K562 (cell line): ENCODE measurements around the gene NR2F6. TPM values are rescaled to one million over a fixed set of nuclear protein-coding genes. Genes with fewer than 3 reads are reported as not detected.
A peak's percentile ranks its signal among the peaks of the same experiment; 100 is the strongest.

Experiments used
- CBX8 ChIP-seq: fragments of 200-600 bp; sonication (generic); IDR thresholded peaks from 2 replicates; pipeline ENCODE4 v1.6.1; 2012; ENCODE audit warnings: borderline replicate concordance, mixed run types, low read depth, mild to moderate bottlenecking, moderate library complexity, mixed read lengths, low read length, control low read depth, inconsistent platforms; ENCODE audit not compliant: poor library complexity, severe bottlenecking; ENCODE audit errors: extremely low read depth
- FOXA3 ChIP-seq, 2 experiments: fragments of 450-650 bp in 1 of 2; sonication (generic) in 1 of 2; formaldehyde crosslinking; IDR thresholded peaks in 1 of 2; conservative IDR thresholded peaks in 1 of 2; 2 replicates each; pipeline versions ENCODE4 v1.4.0 to v1.8.0; 2020 to 2022; ENCODE audit warnings: mild to moderate bottlenecking in 2 of 2, missing genetic modification reagents in 1 of 2
- L3MBTL2 ChIP-seq: fragments of 450-650 bp; IDR thresholded peaks from 2 replicates; pipeline ENCODE4 v1.6.1; 2016; ENCODE audit warnings: mild to moderate bottlenecking, moderate library complexity
- MAZ ChIP-seq, 2 experiments: fragments of 450-650 bp in 1 of 2; sonication (generic) in 1 of 2; formaldehyde crosslinking; IDR thresholded peaks in 1 of 2; conservative IDR thresholded peaks in 1 of 2; 2 replicates each; pipeline versions ENCODE4 v1.4.0 to v1.5.0; 2020; ENCODE audit warnings: mild to moderate bottlenecking in 1 of 2, missing genetic modification reagents in 1 of 2
- MECOM ChIP-seq: fragments of 250-450 bp; sonication (Bioruptor Pico); IDR thresholded peaks from 2 replicates; pipeline ENCODE4 v1.8.0; 2022; ENCODE audit warnings: inconsistent platforms
- MTA1 ChIP-seq: fragments of 450-650 bp; IDR thresholded peaks from 2 replicates; pipeline ENCODE4 v1.6.1; 2017; ENCODE audit warnings: borderline replicate concordance
- MYC ChIP-seq, 2 experiments: fragments of 250-450 bp in 1 of 2; sonication (Bioruptor Pico) in 1 of 2; IDR thresholded peaks; 2 replicates each; pipeline versions ENCODE4 v1.5.1 to v1.6.1; 2012 to 2021; ENCODE audit warnings: low read depth in 2 of 2, borderline replicate concordance in 1 of 2, improper control_type of control experiment in 1 of 2, low read length in 1 of 2, mild to moderate bottlenecking in 1 of 2, moderate library complexity in 1 of 2
- NFIC ChIP-seq: fragments of 450-650 bp; IDR thresholded peaks from 2 replicates; pipeline ENCODE4 v1.6.1; 2017; ENCODE audit warnings: mild to moderate bottlenecking, inconsistent platforms
- NR2C1 ChIP-seq, 2 experiments: fragments of 450-650 bp; IDR thresholded peaks; 2 replicates each; pipeline ENCODE4 v1.6.1; 2017; ENCODE audit warnings: mild to moderate bottlenecking in 2 of 2, antibody characterized with exemption in 1 of 2, inconsistent platforms in 1 of 2, missing compliant biosample characterization in 1 of 2, missing genetic modification characterization in 1 of 2
- RFX5 ChIP-seq: IDR thresholded peaks from 2 replicates; pipeline ENCODE4 v1.6.1; 2011; ENCODE audit warnings: low read depth, mild to moderate bottlenecking, improper control_type of control experiment, low read length
- SIN3A ChIP-seq, 2 experiments: fragments of 150-350 bp in 1 of 2; IDR thresholded peaks; 2 replicates each; pipeline ENCODE4 v1.6.1; 2011 to 2016; ENCODE audit warnings: borderline replicate concordance in 2 of 2, low read depth in 2 of 2, low read length in 2 of 2, mild to moderate bottlenecking in 2 of 2, moderate library complexity in 2 of 2; ENCODE audit not compliant: control insufficient read depth in 1 of 2
- TCF15 ChIP-seq: fragments of 250-450 bp; sonication (Bioruptor Pico); IDR thresholded peaks from 2 replicates; pipeline ENCODE4 v1.8.0; 2022; ENCODE audit warnings: moderate library complexity, mild to moderate bottlenecking, inconsistent platforms
- TCFL5 ChIP-seq: fragments of 250-450 bp; sonication (Bioruptor Pico); conservative IDR thresholded peaks from 2 replicates; pipeline ENCODE4 v1.6.1; 2021; ENCODE audit warnings: mild to moderate bottlenecking, moderate library complexity, matching md5 sums
- TOE1 ChIP-seq, 2 experiments: fragments of 450-650 bp in 1 of 2; sonication (generic) in 1 of 2; formaldehyde crosslinking in 1 of 2; IDR thresholded peaks; 2 replicates each; pipeline versions ENCODE4 v1.7.1 to v1.8.0; 2016 to 2022; ENCODE audit warnings: borderline replicate concordance in 2 of 2, mild to moderate bottlenecking in 2 of 2, antibody characterized with exemption in 1 of 2, inconsistent platforms in 1 of 2, low read depth in 1 of 2, missing genetic modification reagents in 1 of 2, moderate library complexity in 1 of 2
- U2AF2 ChIP-seq: fragments of 200-400 bp; formaldehyde crosslinking; optimal IDR thresholded peaks from 2 replicates; pipeline ENCODE3; 2017; ENCODE audit warnings: low read depth, mild to moderate bottlenecking, low read length
- USF1 ChIP-seq: sonication (generic); formaldehyde crosslinking; IDR thresholded peaks from 2 replicates; pipeline ENCODE4 v1.9.0; 2022; ENCODE audit warnings: mild to moderate bottlenecking, missing genetic modification reagents
- ZKSCAN3 ChIP-seq: fragments of 250-450 bp; sonication (Bioruptor Pico); IDR thresholded peaks from 2 replicates; pipeline ENCODE4 v1.4.0; 2020
- ZNF146 ChIP-seq: IDR thresholded peaks from one replicate; pipeline ENCODE4 v1.6.1; 2018; ENCODE audit warnings: missing compliant biosample characterization; ENCODE audit not compliant: unreplicated experiment
- ZNF23 ChIP-seq: fragments of 250-450 bp; sonication (Bioruptor Pico); IDR thresholded peaks from 2 replicates; pipeline ENCODE4 v1.4.0; 2020; ENCODE audit warnings: mild to moderate bottlenecking
- ZNF592 ChIP-seq: fragments of 450-650 bp; IDR thresholded peaks from 2 replicates; pipeline ENCODE4 v1.6.1; 2017; ENCODE audit warnings: antibody characterized with exemption, mild to moderate bottlenecking
- polyA plus RNA-seq, 8 experiments: library from polyadenylated mRNA; depleted of rRNA in 4 of 8; stranded (reverse) in 5 of 8; unstranded in 3 of 8; fragments of >200 nt; fragmentation: Nextera tagmentation in 2 of 8; fragmentation: Illumina TruSeq in 1 of 8; extraction: Ambion mirVana in 2 of 8; extraction: Trizol in 1 of 8; gene quantifications; 2 replicates each; pipeline versions ENCODE4 v1.2.1 to v1.2.3, GENCODE V29; 2011 to 2014; ENCODE audit warnings: inconsistent platforms in 1 of 8, missing spikeins in 1 of 8
- total RNA-seq, 7 experiments: library from RNA; depleted of rRNA in 6 of 7; stranded (reverse); fragments of >200 nt in 6 of 7; fragmentation: Illumina TruSeq in 2 of 7; extraction: Trizol in 2 of 7; gene quantifications; 2 replicates each; pipeline versions ENCODE4 v1.2.1 to v1.2.3, GENCODE V29; 2011 to 2021; ENCODE audit warnings: low replicate concordance in 1 of 7

Gene NR2F6
- total and polyA plus RNA-seq, 9 of the 15 experiments (the other 6 are each of a cell fraction or from before 2014, with no cell fraction given) = 0.76 to 97.5 (median 18.8) TPM

GRCh38 chr19:17215127-17215971 is 30.4 kb downstream of the NR2F6 start, which contains the start of gene USE1 (continued):
- TF ChIP-seq TOE1 (IDR thresholded peaks at IDR 0.05; ENCODE audit: borderline replicate concordance) (peak; percentile 75; the same call in 1 of the 2 replicates), TOE1 (CRISPR knock-in tag; IDR thresholded peaks at IDR 0.05; ENCODE audit: borderline replicate concordance, low read depth) (no peak), USF1 (CRISPR knock-in tag) (peak; percentile 38; the same call in 1 of the 2 replicates), MYC (IDR thresholded peaks at IDR 0.05; ENCODE audit: low read depth, low read length) (peak; percentile 93), MYC (CRISPR knock-in tag; IDR thresholded peaks at IDR 0.05; ENCODE audit: borderline replicate concordance, low read depth) (peak; percentile 91), TCFL5 (no peak), L3MBTL2 (peak; percentile 78), NR2C1 (IDR thresholded peaks at IDR 0.05) (peak; percentile 93), NR2C1 (tag; IDR thresholded peaks at IDR 0.05) (peak; percentile 97), SIN3A (IDR thresholded peaks at IDR 0.05; ENCODE audit: borderline replicate concordance in 2 of 2, control insufficient read depth in 1 of 2, low read depth in 2 of 2, low read length in 2 of 2) (peak; percentile 60 to 91; a peak in 3 of 4 replicates), NFIC (peak; percentile 63), RFX5 (no peak), TCF15 (CRISPR knock-in tag) (no peak), ZNF146 (CRISPR knock-in tag) (no peak), ZNF592 (no peak; the same call in 1 of the 2 replicates), ZKSCAN3 (CRISPR knock-in tag) (no peak), MTA1 (no peak), FOXA3 (CRISPR knock-in tag; conservative IDR thresholded peaks at IDR 0.05 in 1 of 2, IDR thresholded peaks at IDR 0.05 in 1 of 2) (no peak), U2AF2 (no peak), ZNF23 (CRISPR knock-in tag) (no peak), MECOM (no peak), CBX8 (no peak), MAZ (CRISPR knock-in tag; conservative IDR thresholded peaks at IDR 0.05 in 1 of 2, IDR thresholded peaks at IDR 0.05 in 1 of 2) (peak; percentile 75 to 92; a peak in 3 of 4 replicates)
